ENCODE measurements around the gene CDCA3. TPM values are rescaled to one million over a fixed set of nuclear protein-coding genes. Genes with fewer than 3 reads are reported as not detected.
A peak's percentile ranks its signal among the peaks of the same experiment; 100 is the strongest.

Gene CDCA3
- polyA plus RNA-seq, 6 donors from 2014 or later = 0.74 to 1.0 (median 0.89) TPM; not detected in 2

- Mint-ChIP-seq H3K9me3 (no peaks in the 10 kb centered on the region), H3K36me3 (peaks cover 11 to 23% of the 10 kb centered on the region in 2 donors), H3K4me3 (peak overlapping the region in 4 of 8 donors; percentile 26 to 99 (median 62)), H3K27me3 (no peaks in the 10 kb centered on the region), H3K27ac (peak overlapping the region in 2 of 6 donors; percentile 63 to 82), H3K4me1 (peaks cover 22 to 36% (median 33%) of the 10 kb centered on the region in 3 donors)
- DNase-seq (no peak), ATAC-seq (ENCODE audit: low read depth in 2 of 2) (no peak)
Measured at GRCh38 chr12:6854036-6854435, 3.0 kb upstream of the CDCA3 start.

GRCh38 chr12:6853626-6854025 lies 2.5 kb upstream of the CDCA3 start:
- peak overlapping the region in 2 of 6 donors; percentile 34 to 89 for H3K27ac Mint-ChIP-seq
- H3K27me3 Mint-ChIP-seq = no peaks in the 10 kb centered on the region
- peaks cover 11 to 23% of the 10 kb centered on the region in 2 donors for H3K36me3 Mint-ChIP-seq
- H3K4me1 Mint-ChIP-seq = peaks cover 22 to 36% (median 33%) of the 10 kb centered on the region in 3 donors
- ATAC-seq (ENCODE audit: low read depth in 2 of 2) (no peak), DNase-seq (no peak)
- no peaks in the 10 kb centered on the region for H3K9me3 Mint-ChIP-seq
- peak overlapping the region in 6 of 8 donors; percentile 23 to 99 (median 62) for H3K4me3 Mint-ChIP-seq

GRCh38 chr12:6852651-6853354 lies 1.7 kb upstream of the CDCA3 start:
- Mint-ChIP-seq H3K4me3 (peak overlapping the region; percentile 83 to 100 (median 97)), H3K36me3 (peaks cover 6 to 18% of the 10 kb centered on the region in 2 donors), H3K27ac (peak overlapping the region; percentile 81 to 100 (median 100)), H3K9me3 (no peaks in the 10 kb centered on the region), H3K27me3 (no peaks in the 10 kb centered on the region), H3K4me1 (peaks cover 22 to 36% (median 33%) of the 10 kb centered on the region in 3 donors)
- no peak for DNase-seq
- no peak for ATAC-seq (ENCODE audit: low read depth in 2 of 2)

- peak within 1 kb of the TSS; percentile 81 to 100 (median 100) for H3K27ac Mint-ChIP-seq
- no peaks in the 10 kb centered on the region for H3K9me3 Mint-ChIP-seq
- peak; percentile 75 to 77 for ATAC-seq (ENCODE audit: low read depth in 2 of 2)
- H3K4me1 Mint-ChIP-seq = peaks cover 22 to 33% (median 32%) of the 10 kb centered on the region in 3 donors
- no peaks in the 10 kb centered on the region for H3K27me3 Mint-ChIP-seq
- DNase-seq = peak; percentile 98
- peak within 1 kb of the TSS; percentile 83 to 100 (median 97) for H3K4me3 Mint-ChIP-seq
- peaks cover 4 to 11% of the 10 kb centered on the region in 2 donors for H3K36me3 Mint-ChIP-seq
Measured at GRCh38 chr12:6851921-6852650, 1.0 kb upstream of the CDCA3 start, which contains the start of gene USP5. Gene USP5, plus strand, starts transcription at chr12:6852150. Its CDS starts 30 bp downstream, at chr12:6852180.

GRCh38 chr12:6850796-6851152 lies 312 bp downstream of the CDCA3 start:
- Mint-ChIP-seq H3K36me3 (peaks cover 2 to 3% of the 10 kb centered on the region in 2 donors), H3K27ac (peak overlapping the region in 3 of 6 donors; percentile 81 to 100 (median 98)), H3K4me3 (peak overlapping the region in 4 of 8 donors; percentile 76 to 99 (median 86)), H3K9me3 (no peaks in the 10 kb centered on the region), H3K27me3 (no peaks in the 10 kb centered on the region), H3K4me1 (peaks cover 22 to 33% (median 30%) of the 10 kb centered on the region in 3 donors)
- DNase-seq = no peak
- no peak for ATAC-seq (ENCODE audit: low read depth in 2 of 2)

- Mint-ChIP-seq H3K4me1 (peaks cover 22 to 33% (median 29%) of the 10 kb centered on the region in 3 donors), H3K27me3 (no peaks in the 10 kb centered on the region), H3K27ac (peak overlapping the region in 4 of 6 donors; percentile 34 to 78 (median 63)), H3K9me3 (no peaks in the 10 kb centered on the region), H3K4me3 (peak overlapping the region in 6 of 8 donors; percentile 9 to 74 (median 45)), H3K36me3 (no peaks in the 10 kb centered on the region)
- DNase-seq = no peak
- no peak for ATAC-seq (ENCODE audit: low read depth in 2 of 2)
Measured at GRCh38 chr12:6849976-6850560, 1.0 kb downstream of the CDCA3 start.

GRCh38 chr12:6849427-6849826 lies 1.7 kb downstream of the CDCA3 start:
- Mint-ChIP-seq H3K27me3 (no peaks in the 10 kb centered on the region), H3K9me3 (no peaks in the 10 kb centered on the region), H3K36me3 (no peaks in the 10 kb centered on the region), H3K4me1 (peaks cover 22 to 33% (median 29%) of the 10 kb centered on the region in 3 donors), H3K27ac (peak overlapping the region in 1 of 6 donors; percentile 34), H3K4me3 (peak overlapping the region in 2 of 8 donors; percentile 25 to 52)
- ATAC-seq (ENCODE audit: low read depth in 2 of 2) (no peak), DNase-seq (no peak)

GRCh38 chr12:6847676-6848075 lies 3.4 kb downstream of the CDCA3 start:
- Mint-ChIP-seq H3K27me3 (peaks cover 0 to 5% (median 0%) of the 10 kb centered on the region in 3 donors), H3K4me3 (peak overlapping the region in 1 of 8 donors; percentile 4), H3K36me3 (no peaks in the 10 kb centered on the region), H3K9me3 (no peaks in the 10 kb centered on the region), H3K27ac (peak overlapping the region in 3 of 6 donors; percentile 18 to 58 (median 39)), H3K4me1 (peaks cover 9 to 18% (median 17%) of the 10 kb centered on the region in 3 donors)
- DNase-seq = no peak
- no peak for ATAC-seq (ENCODE audit: low read depth in 2 of 2)

GRCh38 chr12:6846316-6846869 lies 4.7 kb downstream of the CDCA3 start:
- H3K4me1 Mint-ChIP-seq = peaks cover 6 to 15% (median 14%) of the 10 kb centered on the region in 3 donors
- no peaks in the 10 kb centered on the region for H3K36me3 Mint-ChIP-seq
- no peak for ATAC-seq (ENCODE audit: low read depth in 2 of 2)
- no peak for DNase-seq
- no peak overlapping the region for H3K4me3 Mint-ChIP-seq
- no peaks in the 10 kb centered on the region for H3K9me3 Mint-ChIP-seq
- H3K27me3 Mint-ChIP-seq = peaks cover 0 to 5% (median 0%) of the 10 kb centered on the region in 3 donors
- peak overlapping the region in 1 of 6 donors; percentile 1 for H3K27ac Mint-ChIP-seq

GRCh38 chr12:6845395-6845794 lies 5.7 kb downstream of the CDCA3 start:
- no peak overlapping the region for H3K4me3 Mint-ChIP-seq
- H3K4me1 Mint-ChIP-seq = peaks cover 0 to 7% (median 7%) of the 10 kb centered on the region in 3 donors
- ATAC-seq (ENCODE audit: low read depth in 2 of 2) = no peak
- H3K27me3 Mint-ChIP-seq = peaks cover 0 to 5% (median 0%) of the 10 kb centered on the region in 3 donors
- H3K9me3 Mint-ChIP-seq = no peaks in the 10 kb centered on the region
- DNase-seq = no peak
- H3K36me3 Mint-ChIP-seq = no peaks in the 10 kb centered on the region
- H3K27ac Mint-ChIP-seq = no peak overlapping the region

GRCh38 chr12:6843118-6843902 lies 7.8 kb downstream of the CDCA3 start:
- ATAC-seq (ENCODE audit: low read depth in 2 of 2) = no peak
- no peaks in the 10 kb centered on the region for H3K9me3 Mint-ChIP-seq
- no peaks in the 10 kb centered on the region for H3K4me1 Mint-ChIP-seq
- no peaks in the 10 kb centered on the region for H3K36me3 Mint-ChIP-seq
- DNase-seq = no peak
- H3K27me3 Mint-ChIP-seq = peaks cover 0 to 5% (median 0%) of the 10 kb centered on the region in 3 donors
- H3K27ac Mint-ChIP-seq = no peak overlapping the region
- peak overlapping the region in 1 of 8 donors; percentile 66 for H3K4me3 Mint-ChIP-seq

- Mint-ChIP-seq H3K27me3 (peaks cover 0 to 7% (median 0%) of the 10 kb centered on the region in 3 donors), H3K9me3 (no peaks in the 10 kb centered on the region), H3K36me3 (no peaks in the 10 kb centered on the region), H3K27ac (no peak overlapping the region), H3K4me3 (no peak overlapping the region), H3K4me1 (no peaks in the 10 kb centered on the region)
- DNase-seq (no peak), ATAC-seq (ENCODE audit: low read depth in 2 of 2) (no peak)
Measured at GRCh38 chr12:6842075-6842474, 9.0 kb downstream of the CDCA3 start.
